ENCODE data around the gene DENND5A.

DENND5A gene

DNA sequence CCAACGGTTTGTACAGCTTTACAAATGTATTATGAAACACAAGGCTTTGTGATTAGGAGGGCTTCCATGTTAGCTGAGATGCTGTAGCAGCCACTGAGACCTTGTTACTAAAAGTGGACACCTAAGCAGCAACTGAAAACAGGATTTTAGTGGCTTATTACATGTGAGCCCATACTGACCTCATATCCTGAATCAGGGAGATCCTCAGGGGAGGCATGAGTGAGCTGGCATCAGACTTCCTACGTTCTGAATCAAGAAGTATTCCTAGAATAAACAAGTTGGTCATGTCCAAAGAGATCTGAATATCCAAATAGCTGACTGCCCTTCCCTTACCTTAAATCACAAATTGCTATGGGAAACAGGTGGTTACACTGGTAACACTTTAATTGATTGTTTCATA, 114.6 kb downstream of the DENND5A start:
- H3K27ac ChIP-seq (ENCODE audit: low read depth, low read length): no peak overlapping the region
- H3K4me1 ChIP-seq (ENCODE audit: control insufficient read depth, insufficient read depth, low read length): no peaks in the 10 kb centered on the region
- peaks cover 84% of the 10 kb centered on the region for H3K36me3 ChIP-seq (ENCODE audit: control insufficient read depth, insufficient read depth, low read length)
- H3K9me3 ChIP-seq (ENCODE audit: control insufficient read depth, insufficient read depth, low read depth, low read length): no peaks in the 10 kb centered on the region
- no peak overlapping the region for H3K4me3 ChIP-seq (ENCODE audit: low read depth, low read length)
- no peak overlapping the region for H3K9ac ChIP-seq (ENCODE audit: low read length)
- H3K27me3 ChIP-seq (ENCODE audit: control insufficient read depth, insufficient read depth, low read length): no peaks in the 10 kb centered on the region

- no peak overlapping the region for H3K9ac ChIP-seq (ENCODE audit: low read length)
- H3K9me3 ChIP-seq (ENCODE audit: control insufficient read depth, insufficient read depth, low read depth, low read length): no peaks in the 10 kb centered on the region
- no peak overlapping the region for H3K4me3 ChIP-seq (ENCODE audit: low read depth, low read length)
- no peaks in the 10 kb centered on the region for H3K27me3 ChIP-seq (ENCODE audit: control insufficient read depth, insufficient read depth, low read length)
- H3K4me1 ChIP-seq (ENCODE audit: control insufficient read depth, insufficient read depth, low read length): no peaks in the 10 kb centered on the region
- H3K36me3 ChIP-seq (ENCODE audit: control insufficient read depth, insufficient read depth, low read length): peaks cover 95% of the 10 kb centered on the region
- H3K27ac ChIP-seq (ENCODE audit: low read depth, low read length): no peak overlapping the region
These were observed 116.4 kb downstream of the DENND5A start for GRCh38 chr11:9148727-9149126.

GRCh38 chr11:9148035-9148434, 117.1 kb downstream of the DENND5A start:
- H3K9me3 ChIP-seq (ENCODE audit: control insufficient read depth, insufficient read depth, low read depth, low read length): no peaks in the 10 kb centered on the region
- H3K27me3 ChIP-seq (ENCODE audit: control insufficient read depth, insufficient read depth, low read length): no peaks in the 10 kb centered on the region
- peaks cover 97% of the 10 kb centered on the region for H3K36me3 ChIP-seq (ENCODE audit: control insufficient read depth, insufficient read depth, low read length)
- no peaks in the 10 kb centered on the region for H3K4me1 ChIP-seq (ENCODE audit: control insufficient read depth, insufficient read depth, low read length)
- H3K27ac ChIP-seq (ENCODE audit: low read depth, low read length): no peak overlapping the region
- no peak overlapping the region for H3K4me3 ChIP-seq (ENCODE audit: low read depth, low read length)
- H3K9ac ChIP-seq (ENCODE audit: low read length): no peak overlapping the region

DNA sequence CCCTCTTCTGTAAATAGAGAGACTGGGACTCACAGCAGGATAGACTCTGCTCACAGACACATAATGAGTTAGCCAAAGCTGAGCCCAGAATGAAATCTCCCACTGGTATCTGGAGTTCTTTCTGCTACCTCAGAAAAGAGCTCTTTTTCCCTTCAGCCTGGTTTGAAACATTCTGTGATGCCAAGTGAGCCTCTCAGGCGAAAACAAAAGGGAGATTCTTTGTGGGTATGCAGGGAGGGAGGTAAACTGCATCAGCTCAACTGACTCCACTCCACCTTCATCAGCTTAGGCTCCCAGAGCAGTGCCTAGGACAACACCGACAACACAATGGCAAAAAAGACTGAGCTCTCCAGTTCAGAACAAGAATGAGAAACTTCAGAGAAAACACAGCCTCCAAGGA, 118.7 kb downstream of the DENND5A start:
- Histone ChIP-seq H3K27ac (ENCODE audit: low read depth, low read length) (no peak overlapping the region), H3K36me3 (ENCODE audit: control insufficient read depth, insufficient read depth, low read length) (peaks cover 100% of the 10 kb centered on the region), H3K9ac (ENCODE audit: low read length) (no peak overlapping the region), H3K4me1 (ENCODE audit: control insufficient read depth, insufficient read depth, low read length) (no peaks in the 10 kb centered on the region), H3K27me3 (ENCODE audit: control insufficient read depth, insufficient read depth, low read length) (no peaks in the 10 kb centered on the region), H3K9me3 (ENCODE audit: control insufficient read depth, insufficient read depth, low read depth, low read length) (no peaks in the 10 kb centered on the region), H3K4me3 (ENCODE audit: low read depth, low read length) (no peak overlapping the region)

DNA sequence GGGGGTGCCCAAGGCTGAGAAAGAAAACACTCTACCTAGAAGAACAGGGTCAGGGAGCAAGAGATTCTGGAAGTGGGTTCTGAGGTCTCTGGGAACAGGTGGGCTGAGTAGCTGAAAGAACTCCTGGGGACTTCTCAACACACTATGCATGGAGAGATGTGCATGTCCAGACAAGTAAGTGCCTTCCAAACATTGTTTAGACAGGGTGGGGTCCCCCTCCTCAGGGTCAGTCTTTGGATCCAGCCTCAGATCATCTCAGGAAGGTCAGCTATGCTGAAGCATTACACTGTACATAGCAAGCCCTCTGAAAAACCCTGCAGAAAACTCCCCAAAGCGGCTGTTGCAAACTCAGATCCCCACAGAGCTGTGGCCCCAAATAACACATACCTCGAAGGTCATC, 119.9 kb downstream of the DENND5A start:
- Histone ChIP-seq H3K27ac (ENCODE audit: low read depth, low read length) (no peak overlapping the region), H3K4me3 (ENCODE audit: low read depth, low read length) (no peak overlapping the region), H3K36me3 (ENCODE audit: control insufficient read depth, insufficient read depth, low read length) (peaks cover 97% of the 10 kb centered on the region), H3K27me3 (ENCODE audit: control insufficient read depth, insufficient read depth, low read length) (no peaks in the 10 kb centered on the region), H3K9me3 (ENCODE audit: control insufficient read depth, insufficient read depth, low read depth, low read length) (no peaks in the 10 kb centered on the region), H3K4me1 (ENCODE audit: control insufficient read depth, insufficient read depth, low read length) (no peaks in the 10 kb centered on the region), H3K9ac (ENCODE audit: low read length) (no peak overlapping the region)

DNA sequence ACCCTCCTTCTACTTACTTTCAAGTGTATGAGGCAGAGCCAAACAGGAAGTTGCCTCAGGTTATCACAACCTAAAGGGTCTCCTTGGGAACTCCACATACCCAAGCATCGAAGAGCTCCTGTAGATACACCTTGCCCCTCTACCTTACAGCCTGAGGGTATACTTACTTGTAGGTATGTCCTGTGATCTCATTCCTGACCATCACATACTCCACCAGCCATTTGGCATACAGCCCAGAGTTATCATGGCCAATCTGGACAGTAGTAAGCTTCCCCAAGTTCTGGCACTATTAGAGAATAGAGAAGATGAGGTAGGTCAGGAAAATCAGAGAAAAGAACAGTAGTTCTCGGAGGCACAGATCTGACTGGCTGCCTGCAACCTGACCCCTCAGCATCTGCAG, 120.3 kb downstream of the DENND5A start:
- no peaks in the 10 kb centered on the region for H3K9me3 ChIP-seq (ENCODE audit: control insufficient read depth, insufficient read depth, low read depth, low read length)
- H3K9ac ChIP-seq (ENCODE audit: low read length): no peak overlapping the region
- H3K4me3 ChIP-seq (ENCODE audit: low read depth, low read length): no peak overlapping the region
- H3K27ac ChIP-seq (ENCODE audit: low read depth, low read length): no peak overlapping the region
- H3K36me3 ChIP-seq (ENCODE audit: control insufficient read depth, insufficient read depth, low read length): peaks cover 97% of the 10 kb centered on the region
- no peaks in the 10 kb centered on the region for H3K4me1 ChIP-seq (ENCODE audit: control insufficient read depth, insufficient read depth, low read length)
- no peaks in the 10 kb centered on the region for H3K27me3 ChIP-seq (ENCODE audit: control insufficient read depth, insufficient read depth, low read length)

GRCh38 chr11:9143721-9144120, 121.4 kb downstream of the DENND5A start:
- Histone ChIP-seq H3K9ac (ENCODE audit: low read length) (no peak overlapping the region), H3K4me1 (ENCODE audit: control insufficient read depth, insufficient read depth, low read length) (no peaks in the 10 kb centered on the region), H3K36me3 (ENCODE audit: control insufficient read depth, insufficient read depth, low read length) (peaks cover 97% of the 10 kb centered on the region), H3K9me3 (ENCODE audit: control insufficient read depth, insufficient read depth, low read depth, low read length) (no peaks in the 10 kb centered on the region), H3K4me3 (ENCODE audit: low read depth, low read length) (no peak overlapping the region), H3K27ac (ENCODE audit: low read depth, low read length) (no peak overlapping the region), H3K27me3 (ENCODE audit: control insufficient read depth, insufficient read depth, low read length) (no peaks in the 10 kb centered on the region)

DNA sequence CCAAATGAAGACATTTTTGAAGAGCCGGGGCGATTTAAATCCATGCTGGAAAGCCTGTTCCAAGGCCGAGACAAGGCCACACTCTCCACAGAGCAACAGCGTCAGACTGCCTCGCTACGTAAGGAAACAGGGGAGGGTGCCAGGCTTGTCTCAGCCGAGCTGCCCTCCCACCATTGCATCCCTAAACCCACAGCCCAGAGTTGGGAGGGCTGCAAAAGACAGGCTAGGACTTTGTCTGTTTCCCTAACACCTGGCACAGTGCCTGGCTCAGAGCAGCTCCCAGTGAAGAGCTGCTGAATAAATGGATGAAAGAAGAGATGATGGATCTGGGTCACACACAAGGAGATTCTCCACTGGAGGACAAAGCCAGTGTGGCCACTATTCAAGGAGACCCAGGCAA, 122.4 kb downstream of the DENND5A start:
- Histone ChIP-seq H3K36me3 (ENCODE audit: control insufficient read depth, insufficient read depth, low read length) (peaks cover 96% of the 10 kb centered on the region), H3K27me3 (ENCODE audit: control insufficient read depth, insufficient read depth, low read length) (no peaks in the 10 kb centered on the region)

DNA sequence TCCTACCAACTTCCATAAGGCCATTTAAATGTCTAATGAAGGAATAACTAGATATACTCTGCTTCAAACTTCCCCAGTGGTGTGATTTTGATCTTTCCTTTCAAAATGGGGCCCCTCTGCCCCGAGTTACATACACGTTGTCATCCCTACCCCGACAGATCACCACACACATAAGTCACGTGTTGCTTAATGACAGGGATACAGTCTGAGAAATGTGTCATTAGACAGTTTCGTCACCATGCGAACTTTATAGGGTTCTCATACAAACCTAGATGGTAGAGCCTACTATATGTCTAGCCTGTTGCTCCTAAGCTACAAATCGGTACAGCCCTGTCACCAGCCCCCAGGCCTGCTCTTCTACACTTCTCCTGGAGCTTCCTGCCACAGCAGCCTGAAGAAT, 124.0 kb downstream of the DENND5A start:
- Histone ChIP-seq H3K9ac (ENCODE audit: low read length) (no peak overlapping the region), H3K9me3 (ENCODE audit: control insufficient read depth, insufficient read depth, low read depth, low read length) (no peaks in the 10 kb centered on the region), H3K4me3 (ENCODE audit: low read depth, low read length) (no peak overlapping the region), H3K4me1 (ENCODE audit: control insufficient read depth, insufficient read depth, low read length) (peaks cover 8% of the 10 kb centered on the region), H3K27me3 (ENCODE audit: control insufficient read depth, insufficient read depth, low read length) (no peaks in the 10 kb centered on the region), H3K27ac (ENCODE audit: low read depth, low read length) (no peak overlapping the region), H3K36me3 (ENCODE audit: control insufficient read depth, insufficient read depth, low read length) (peaks cover 93% of the 10 kb centered on the region)

More for the DNA sequence above, 122.4 kb downstream of the DENND5A start:
- Histone ChIP-seq H3K4me3 (ENCODE audit: low read depth, low read length) (no peak overlapping the region), H3K9ac (ENCODE audit: low read length) (no peak overlapping the region), H3K4me1 (ENCODE audit: control insufficient read depth, insufficient read depth, low read length) (peaks cover 8% of the 10 kb centered on the region), H3K27ac (ENCODE audit: low read depth, low read length) (no peak overlapping the region), H3K9me3 (ENCODE audit: control insufficient read depth, insufficient read depth, low read depth, low read length) (no peaks in the 10 kb centered on the region)

DNA sequence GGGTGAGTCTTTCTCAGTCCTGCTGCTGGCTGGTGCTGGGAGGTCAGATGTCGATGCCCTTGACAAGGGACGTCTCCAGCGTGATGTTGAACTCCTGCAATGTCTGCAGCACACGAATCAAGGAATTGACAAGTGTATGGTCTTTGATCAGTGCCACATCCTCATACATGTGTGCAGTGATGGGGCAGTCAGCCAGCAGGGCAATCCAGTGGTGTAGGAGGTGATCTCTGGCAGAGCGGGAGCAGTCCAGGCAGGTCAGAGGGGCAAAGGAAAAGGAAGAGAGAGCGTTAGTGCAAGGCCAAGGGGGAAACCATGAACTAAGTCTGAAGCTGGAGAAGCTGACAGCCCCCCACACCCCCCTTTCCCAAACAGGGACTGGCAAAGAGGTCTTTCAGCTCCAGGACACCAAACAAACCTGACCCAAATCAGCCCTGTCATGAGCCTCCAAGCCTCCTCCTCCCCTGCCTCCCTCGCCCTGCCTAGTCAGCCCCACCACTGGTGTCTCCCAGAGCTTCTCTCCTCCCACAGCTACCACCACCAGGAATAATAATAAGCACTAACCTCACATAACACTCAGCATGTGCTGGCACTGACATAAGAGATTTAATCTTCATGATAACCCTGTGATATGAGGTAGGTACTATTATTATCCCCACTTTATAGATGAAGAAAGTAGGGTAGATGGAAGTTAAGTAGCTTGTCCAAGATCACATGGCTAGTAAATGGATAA, 125.4 kb downstream of the DENND5A start:
- Histone ChIP-seq H3K9me3 (ENCODE audit: control insufficient read depth, insufficient read depth, low read depth, low read length) (no peaks in the 10 kb centered on the region), H3K27me3 (ENCODE audit: control insufficient read depth, insufficient read depth, low read length) (no peaks in the 10 kb centered on the region), H3K27ac (ENCODE audit: low read depth, low read length) (no peak overlapping the region), H3K36me3 (ENCODE audit: control insufficient read depth, insufficient read depth, low read length) (peaks cover 88% of the 10 kb centered on the region), H3K4me1 (ENCODE audit: control insufficient read depth, insufficient read depth, low read length) (peaks cover 8% of the 10 kb centered on the region), H3K4me3 (ENCODE audit: low read depth, low read length) (no peak overlapping the region), H3K9ac (ENCODE audit: low read length) (no peak overlapping the region)

- no peak overlapping the region for H3K27ac ChIP-seq (ENCODE audit: low read depth, low read length)
- H3K36me3 ChIP-seq (ENCODE audit: control insufficient read depth, insufficient read depth, low read length): peaks cover 79% of the 10 kb centered on the region
- H3K27me3 ChIP-seq (ENCODE audit: control insufficient read depth, insufficient read depth, low read length): no peaks in the 10 kb centered on the region
- H3K9ac ChIP-seq (ENCODE audit: low read length): no peak overlapping the region
- H3K4me1 ChIP-seq (ENCODE audit: control insufficient read depth, insufficient read depth, low read length): peaks cover 8% of the 10 kb centered on the region
- H3K4me3 ChIP-seq (ENCODE audit: low read depth, low read length): no peak overlapping the region
- H3K9me3 ChIP-seq (ENCODE audit: control insufficient read depth, insufficient read depth, low read depth, low read length): no peaks in the 10 kb centered on the region
These were observed 126.3 kb downstream of the DENND5A start for GRCh38 chr11:9138612-9139579.

Measured in HUES6 (cell line).